ENCODE results near the gene NTM.

Gene NTM

GRCh38 chr11:131814108-131814507 is 443.7 kb downstream of the NTM start:
- Histone ChIP-seq H3K27me3 (ENCODE audit: insufficient read depth, poor library complexity, severe bottlenecking) (peaks cover 60% of the 10 kb centered on the region), H3K9me3 (ENCODE audit: severe bottlenecking) (no peaks in the 10 kb centered on the region), H3K4me3 (ENCODE audit: severe bottlenecking) (no peak overlapping the region), H3K4me1 (ENCODE audit: insufficient read depth, poor library complexity, severe bottlenecking) (no peaks in the 10 kb centered on the region), H3K27ac (ENCODE audit: poor library complexity, severe bottlenecking) (no peak overlapping the region), H3K36me3 (ENCODE audit: low read depth) (no peaks in the 10 kb centered on the region)
- ATAC-seq (ENCODE audit: low read depth) (no peak), DNase-seq (ENCODE audit: low spot score) (no peak)
- no peak for TF ChIP-seq CTCF (IDR thresholded peaks at IDR 0.05; ENCODE audit: poor library complexity, severe bottlenecking)

- no peaks in the 10 kb centered on the region for H3K36me3 ChIP-seq (ENCODE audit: low read depth)
- ATAC-seq (ENCODE audit: low read depth) (no peak), DNase-seq (ENCODE audit: low spot score) (no peak)
- no peak overlapping the region for H3K4me3 ChIP-seq (ENCODE audit: severe bottlenecking)
- no peak for TF ChIP-seq CTCF (IDR thresholded peaks at IDR 0.05; ENCODE audit: poor library complexity, severe bottlenecking)
- H3K9me3 ChIP-seq (ENCODE audit: severe bottlenecking), result no peaks in the 10 kb centered on the region
- no peaks in the 10 kb centered on the region for H3K4me1 ChIP-seq (ENCODE audit: insufficient read depth, poor library complexity, severe bottlenecking)
- no peak overlapping the region for H3K27ac ChIP-seq (ENCODE audit: poor library complexity, severe bottlenecking)
- peaks cover 62% of the 10 kb centered on the region for H3K27me3 ChIP-seq (ENCODE audit: insufficient read depth, poor library complexity, severe bottlenecking)
Observed at GRCh38 chr11:131815590-131815989, 445.2 kb downstream of the NTM start.

GRCh38 chr11:131816051-131816450 is 445.6 kb downstream of the NTM start:
- Histone ChIP-seq H3K4me3 (ENCODE audit: severe bottlenecking) (no peak overlapping the region), H3K36me3 (ENCODE audit: low read depth) (no peaks in the 10 kb centered on the region), H3K9me3 (ENCODE audit: severe bottlenecking) (no peaks in the 10 kb centered on the region), H3K4me1 (ENCODE audit: insufficient read depth, poor library complexity, severe bottlenecking) (no peaks in the 10 kb centered on the region), H3K27ac (ENCODE audit: poor library complexity, severe bottlenecking) (no peak overlapping the region), H3K27me3 (ENCODE audit: insufficient read depth, poor library complexity, severe bottlenecking) (peaks cover 60% of the 10 kb centered on the region)
- ATAC-seq (ENCODE audit: low read depth), result no peak
- no peak for DNase-seq (ENCODE audit: low spot score)
- TF ChIP-seq CTCF (IDR thresholded peaks at IDR 0.05; ENCODE audit: poor library complexity, severe bottlenecking), result no peak

- H3K36me3 ChIP-seq (ENCODE audit: low read depth), result no peaks in the 10 kb centered on the region
- no peak overlapping the region for H3K27ac ChIP-seq (ENCODE audit: poor library complexity, severe bottlenecking)
- TF ChIP-seq CTCF (IDR thresholded peaks at IDR 0.05; ENCODE audit: poor library complexity, severe bottlenecking), result no peak
- H3K27me3 ChIP-seq (ENCODE audit: insufficient read depth, poor library complexity, severe bottlenecking), result peaks cover 68% of the 10 kb centered on the region
- DNase-seq (ENCODE audit: low spot score), result no peak
- no peak for ATAC-seq (ENCODE audit: low read depth)
- no peaks in the 10 kb centered on the region for H3K4me1 ChIP-seq (ENCODE audit: insufficient read depth, poor library complexity, severe bottlenecking)
- no peak overlapping the region for H3K4me3 ChIP-seq (ENCODE audit: severe bottlenecking)
- H3K9me3 ChIP-seq (ENCODE audit: severe bottlenecking), result no peaks in the 10 kb centered on the region
Observed at GRCh38 chr11:131817687-131818188, 447.3 kb downstream of the NTM start.

GRCh38 chr11:131819865-131820264 is 449.4 kb downstream of the NTM start:
- no peak overlapping the region for H3K27ac ChIP-seq (ENCODE audit: poor library complexity, severe bottlenecking)
- H3K4me1 ChIP-seq (ENCODE audit: insufficient read depth, poor library complexity, severe bottlenecking), result no peaks in the 10 kb centered on the region
- H3K9me3 ChIP-seq (ENCODE audit: severe bottlenecking), result no peaks in the 10 kb centered on the region
- no peak for TF ChIP-seq CTCF (IDR thresholded peaks at IDR 0.05; ENCODE audit: poor library complexity, severe bottlenecking)
- no peak overlapping the region for H3K4me3 ChIP-seq (ENCODE audit: severe bottlenecking)
- ATAC-seq (ENCODE audit: low read depth) (no peak), DNase-seq (ENCODE audit: low spot score) (no peak)
- no peaks in the 10 kb centered on the region for H3K36me3 ChIP-seq (ENCODE audit: low read depth)
- H3K27me3 ChIP-seq (ENCODE audit: insufficient read depth, poor library complexity, severe bottlenecking), result peaks cover 77% of the 10 kb centered on the region
